HepG2 (cell line): Measurements from ENCODE around the gene CAMK2N2. TPM values are rescaled to one million over a fixed set of nuclear protein-coding genes. Genes with fewer than 3 reads are reported as not detected.

Experiments used
- CSRNP1 ChIP-seq: sonication (generic); formaldehyde crosslinking; IDR thresholded peaks from 2 replicates; pipeline ENCODE4 v1.8.1; 2023; ENCODE audit warnings: mild to moderate bottlenecking, missing genetic modification reagents
- HNF4A ChIP-seq: sonication (generic); formaldehyde crosslinking; IDR thresholded peaks from 2 replicates; pipeline ENCODE4 v1.4.0; 2020; ENCODE audit warnings: missing genetic modification reagents
- KLF15 ChIP-seq: sonication (generic); formaldehyde crosslinking; IDR thresholded peaks from 2 replicates; pipeline ENCODE4 v1.8.1; 2023; ENCODE audit warnings: borderline replicate concordance, mild to moderate bottlenecking, inconsistent platforms, missing genetic modification reagents, mixed read lengths
- KLF16 ChIP-seq, 2 experiments: sonication (generic) in 1 of 2; formaldehyde crosslinking in 1 of 2; IDR thresholded peaks; 2 replicates each; pipeline versions ENCODE4 v1.6.1 to v1.8.0; 2016 to 2023; ENCODE audit warnings: missing genetic modification reagents in 2 of 2, missing compliant biosample characterization in 1 of 2
- MEIS1 ChIP-seq: sonication (generic); formaldehyde crosslinking; IDR thresholded peaks from 2 replicates; pipeline ENCODE4 v1.9.0; 2021; ENCODE audit warnings: mild to moderate bottlenecking, missing genetic modification reagents, moderate library complexity, borderline replicate concordance
- NFIC ChIP-seq: IDR thresholded peaks from 2 replicates; pipeline ENCODE4 v1.6.1; 2012; ENCODE audit warnings: mild to moderate bottlenecking, low read length, inconsistent platforms
- POLR2AphosphoS2 ChIP-seq: IDR thresholded peaks from 2 replicates; pipeline ENCODE4 v1.6.1; 2011; ENCODE audit warnings: low read depth, low read length, improper control_type of control experiment
- SIX1 ChIP-seq: sonication (generic); formaldehyde crosslinking; IDR thresholded peaks from 2 replicates; pipeline ENCODE4 v1.4.0; 2020; ENCODE audit warnings: missing genetic modification reagents, borderline replicate concordance
- SMAD1 ChIP-seq: sonication (generic); formaldehyde crosslinking; IDR thresholded peaks from 2 replicates; pipeline ENCODE4 v1.4.0; 2020; ENCODE audit warnings: missing genetic modification reagents, low read depth, mild to moderate bottlenecking, borderline replicate concordance
- ZNF510 ChIP-seq: sonication (generic); formaldehyde crosslinking; IDR thresholded peaks from 2 replicates; pipeline ENCODE4 v1.4.0; 2020; ENCODE audit warnings: low read depth, mild to moderate bottlenecking, missing genetic modification reagents
- ZNF605 ChIP-seq: sonication (generic); formaldehyde crosslinking; IDR thresholded peaks from 2 replicates; pipeline ENCODE4 v1.8.0; 2022; ENCODE audit warnings: mild to moderate bottlenecking, missing genetic modification reagents
- polyA plus RNA-seq, 8 experiments: library from polyadenylated mRNA; depleted of rRNA in 3 of 8; stranded (reverse) in 7 of 8; unstranded in 1 of 8; fragments of >200 nt; fragmentation: Illumina TruSeq in 4 of 8; extraction: Trizol in 4 of 8; gene quantifications; 2 replicates each; pipeline versions ENCODE4 v1.2.1 to v1.2.3, GENCODE V29; 2011 to 2016; ENCODE audit warnings: low read depth in 4 of 8, missing spikeins in 1 of 8, mixed read lengths in 1 of 8; ENCODE audit not compliant: insufficient read depth in 1 of 8
- total RNA-seq, 5 experiments: library from RNA; depleted of rRNA; stranded (reverse); fragments of >200 nt; fragmentation: Illumina TruSeq; extraction: Trizol; gene quantifications; 2 replicates each; pipeline ENCODE4 v1.2.3, GENCODE V29; 2016; ENCODE audit warnings: low read depth in 1 of 5
- TF ChIP-seq, protein P1 (sequence below): IDR thresholded peaks from 2 replicates; pipeline ENCODE4 v1.6.1; 2016; ENCODE audit warnings: low read depth, missing genetic modification reagents, missing compliant biosample characterization
- TF ChIP-seq, protein P2 (sequence below): sonication (generic); formaldehyde crosslinking; IDR thresholded peaks from 2 replicates; pipeline ENCODE4 v1.4.0; 2020; ENCODE audit warnings: missing genetic modification reagents
- TF ChIP-seq, protein P3 (sequence below): sonication (generic); formaldehyde crosslinking; IDR thresholded peaks from 2 replicates; pipeline ENCODE4 v1.9.0; 2021; ENCODE audit warnings: missing genetic modification reagents, borderline replicate concordance
- TF ChIP-seq, protein P4 (sequence below): sonication (generic); formaldehyde crosslinking; IDR thresholded peaks from 2 replicates; pipeline ENCODE4 v1.9.0; 2022; ENCODE audit warnings: low read depth, missing genetic modification reagents

The CAMK2N2 gene
- total and polyA plus RNA-seq, 2 of the 13 experiments (the other 11 are each of a cell fraction or from before 2014, with no cell fraction given): 0.12 to 0.27 TPM

DNA sequence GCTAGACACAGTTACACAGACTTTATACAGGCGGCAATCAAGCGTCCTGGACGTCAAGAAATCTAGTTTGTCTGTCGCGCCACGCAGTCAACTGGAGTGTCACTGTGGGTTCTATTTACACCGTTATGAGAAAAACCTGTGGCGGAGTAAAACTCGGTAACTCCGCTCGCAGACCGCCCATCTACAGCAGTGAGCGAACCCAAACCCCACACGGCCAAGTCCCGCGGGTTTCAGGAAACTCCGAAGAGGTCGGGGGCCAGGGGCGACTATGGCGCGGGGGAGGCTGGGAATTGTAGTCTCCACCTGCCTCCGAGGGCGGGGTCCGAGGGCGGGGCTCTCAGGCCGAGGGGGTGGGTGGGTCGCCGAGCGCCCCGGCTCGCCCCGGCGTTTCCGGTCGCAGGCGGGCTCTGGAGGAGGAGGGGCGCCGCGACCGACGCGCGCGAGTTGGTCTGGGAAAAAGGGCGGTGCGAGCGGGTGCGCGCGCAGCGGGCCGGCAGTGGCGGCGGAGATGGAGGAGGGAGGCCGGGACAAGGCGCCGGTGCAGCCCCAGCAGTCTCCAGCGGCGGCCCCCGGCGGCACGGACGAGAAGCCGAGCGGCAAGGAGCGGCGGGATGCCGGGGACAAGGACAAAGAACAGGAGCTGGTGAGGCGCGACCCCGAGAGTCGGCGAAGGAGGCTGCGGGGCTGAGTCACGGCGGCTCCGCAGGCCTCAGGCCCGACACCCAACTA is 37.6 kb upstream of the CAMK2N2 start, which contains the start of gene PSMD2 (continued):
- TF ChIP-seq, protein P1, sequence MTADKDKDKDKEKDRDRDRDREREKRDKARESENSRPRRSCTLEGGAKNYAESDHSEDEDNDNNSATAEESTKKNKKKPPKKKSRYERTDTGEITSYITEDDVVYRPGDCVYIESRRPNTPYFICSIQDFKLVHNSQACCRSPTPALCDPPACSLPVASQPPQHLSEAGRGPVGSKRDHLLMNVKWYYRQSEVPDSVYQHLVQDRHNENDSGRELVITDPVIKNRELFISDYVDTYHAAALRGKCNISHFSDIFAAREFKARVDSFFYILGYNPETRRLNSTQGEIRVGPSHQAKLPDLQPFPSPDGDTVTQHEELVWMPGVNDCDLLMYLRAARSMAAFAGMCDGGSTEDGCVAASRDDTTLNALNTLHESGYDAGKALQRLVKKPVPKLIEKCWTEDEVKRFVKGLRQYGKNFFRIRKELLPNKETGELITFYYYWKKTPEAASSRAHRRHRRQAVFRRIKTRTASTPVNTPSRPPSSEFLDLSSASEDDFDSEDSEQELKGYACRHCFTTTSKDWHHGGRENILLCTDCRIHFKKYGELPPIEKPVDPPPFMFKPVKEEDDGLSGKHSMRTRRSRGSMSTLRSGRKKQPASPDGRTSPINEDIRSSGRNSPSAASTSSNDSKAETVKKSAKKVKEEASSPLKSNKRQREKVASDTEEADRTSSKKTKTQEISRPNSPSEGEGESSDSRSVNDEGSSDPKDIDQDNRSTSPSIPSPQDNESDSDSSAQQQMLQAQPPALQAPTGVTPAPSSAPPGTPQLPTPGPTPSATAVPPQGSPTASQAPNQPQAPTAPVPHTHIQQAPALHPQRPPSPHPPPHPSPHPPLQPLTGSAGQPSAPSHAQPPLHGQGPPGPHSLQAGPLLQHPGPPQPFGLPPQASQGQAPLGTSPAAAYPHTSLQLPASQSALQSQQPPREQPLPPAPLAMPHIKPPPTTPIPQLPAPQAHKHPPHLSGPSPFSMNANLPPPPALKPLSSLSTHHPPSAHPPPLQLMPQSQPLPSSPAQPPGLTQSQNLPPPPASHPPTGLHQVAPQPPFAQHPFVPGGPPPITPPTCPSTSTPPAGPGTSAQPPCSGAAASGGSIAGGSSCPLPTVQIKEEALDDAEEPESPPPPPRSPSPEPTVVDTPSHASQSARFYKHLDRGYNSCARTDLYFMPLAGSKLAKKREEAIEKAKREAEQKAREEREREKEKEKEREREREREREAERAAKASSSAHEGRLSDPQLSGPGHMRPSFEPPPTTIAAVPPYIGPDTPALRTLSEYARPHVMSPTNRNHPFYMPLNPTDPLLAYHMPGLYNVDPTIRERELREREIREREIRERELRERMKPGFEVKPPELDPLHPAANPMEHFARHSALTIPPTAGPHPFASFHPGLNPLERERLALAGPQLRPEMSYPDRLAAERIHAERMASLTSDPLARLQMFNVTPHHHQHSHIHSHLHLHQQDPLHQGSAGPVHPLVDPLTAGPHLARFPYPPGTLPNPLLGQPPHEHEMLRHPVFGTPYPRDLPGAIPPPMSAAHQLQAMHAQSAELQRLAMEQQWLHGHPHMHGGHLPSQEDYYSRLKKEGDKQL (CRISPR knock-in tag): no peak
- TF ChIP-seq, protein P2, sequence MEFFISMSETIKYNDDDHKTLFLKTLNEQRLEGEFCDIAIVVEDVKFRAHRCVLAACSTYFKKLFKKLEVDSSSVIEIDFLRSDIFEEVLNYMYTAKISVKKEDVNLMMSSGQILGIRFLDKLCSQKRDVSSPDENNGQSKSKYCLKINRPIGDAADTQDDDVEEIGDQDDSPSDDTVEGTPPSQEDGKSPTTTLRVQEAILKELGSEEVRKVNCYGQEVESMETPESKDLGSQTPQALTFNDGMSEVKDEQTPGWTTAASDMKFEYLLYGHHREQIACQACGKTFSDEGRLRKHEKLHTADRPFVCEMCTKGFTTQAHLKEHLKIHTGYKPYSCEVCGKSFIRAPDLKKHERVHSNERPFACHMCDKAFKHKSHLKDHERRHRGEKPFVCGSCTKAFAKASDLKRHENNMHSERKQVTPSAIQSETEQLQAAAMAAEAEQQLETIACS (CRISPR knock-in tag): peak; percentile 84
- no peak for TF ChIP-seq MEIS1 (CRISPR knock-in tag)
- no peak; a peak in 1 of 4 replicates for TF ChIP-seq KLF16 (CRISPR knock-in tag; IDR thresholded peaks at IDR 0.05)
- peak; percentile 45; the same call in 1 of the 2 replicates for TF ChIP-seq ZNF605 (CRISPR knock-in tag)
- TF ChIP-seq CSRNP1 (CRISPR knock-in tag): no peak
- TF ChIP-seq, protein P3, sequence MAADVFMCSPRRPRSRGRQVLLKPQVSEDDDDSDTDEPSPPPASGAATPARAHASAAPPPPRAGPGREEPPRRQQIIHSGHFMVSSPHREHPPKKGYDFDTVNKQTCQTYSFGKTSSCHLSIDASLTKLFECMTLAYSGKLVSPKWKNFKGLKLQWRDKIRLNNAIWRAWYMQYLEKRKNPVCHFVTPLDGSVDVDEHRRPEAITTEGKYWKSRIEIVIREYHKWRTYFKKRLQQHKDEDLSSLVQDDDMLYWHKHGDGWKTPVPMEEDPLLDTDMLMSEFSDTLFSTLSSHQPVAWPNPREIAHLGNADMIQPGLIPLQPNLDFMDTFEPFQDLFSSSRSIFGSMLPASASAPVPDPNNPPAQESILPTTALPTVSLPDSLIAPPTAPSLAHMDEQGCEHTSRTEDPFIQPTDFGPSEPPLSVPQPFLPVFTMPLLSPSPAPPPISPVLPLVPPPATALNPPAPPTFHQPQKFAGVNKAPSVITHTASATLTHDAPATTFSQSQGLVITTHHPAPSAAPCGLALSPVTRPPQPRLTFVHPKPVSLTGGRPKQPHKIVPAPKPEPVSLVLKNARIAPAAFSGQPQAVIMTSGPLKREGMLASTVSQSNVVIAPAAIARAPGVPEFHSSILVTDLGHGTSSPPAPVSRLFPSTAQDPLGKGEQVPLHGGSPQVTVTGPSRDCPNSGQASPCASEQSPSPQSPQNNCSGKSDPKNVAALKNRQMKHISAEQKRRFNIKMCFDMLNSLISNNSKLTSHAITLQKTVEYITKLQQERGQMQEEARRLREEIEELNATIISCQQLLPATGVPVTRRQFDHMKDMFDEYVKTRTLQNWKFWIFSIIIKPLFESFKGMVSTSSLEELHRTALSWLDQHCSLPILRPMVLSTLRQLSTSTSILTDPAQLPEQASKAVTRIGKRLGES (CRISPR knock-in tag): no peak
- TF ChIP-seq ZNF510 (CRISPR knock-in tag): no peak
- no peak for TF ChIP-seq SMAD1 (CRISPR knock-in tag)
- no peak for TF ChIP-seq SIX1 (CRISPR knock-in tag)
- no peak for TF ChIP-seq HNF4A (CRISPR knock-in tag)
- TF ChIP-seq, protein P4, sequence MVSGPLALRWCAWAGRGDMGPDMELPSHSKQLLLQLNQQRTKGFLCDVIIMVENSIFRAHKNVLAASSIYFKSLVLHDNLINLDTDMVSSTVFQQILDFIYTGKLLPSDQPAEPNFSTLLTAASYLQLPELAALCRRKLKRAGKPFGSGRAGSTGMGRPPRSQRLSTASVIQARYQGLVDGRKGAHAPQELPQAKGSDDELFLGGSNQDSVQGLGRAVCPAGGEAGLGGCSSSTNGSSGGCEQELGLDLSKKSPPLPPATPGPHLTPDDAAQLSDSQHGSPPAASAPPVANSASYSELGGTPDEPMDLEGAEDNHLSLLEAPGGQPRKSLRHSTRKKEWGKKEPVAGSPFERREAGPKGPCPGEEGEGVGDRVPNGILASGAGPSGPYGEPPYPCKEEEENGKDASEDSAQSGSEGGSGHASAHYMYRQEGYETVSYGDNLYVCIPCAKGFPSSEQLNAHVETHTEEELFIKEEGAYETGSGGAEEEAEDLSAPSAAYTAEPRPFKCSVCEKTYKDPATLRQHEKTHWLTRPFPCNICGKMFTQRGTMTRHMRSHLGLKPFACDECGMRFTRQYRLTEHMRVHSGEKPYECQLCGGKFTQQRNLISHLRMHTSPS (CRISPR knock-in tag): no peak
- no peak for TF ChIP-seq KLF15 (CRISPR knock-in tag)
- no peak for TF ChIP-seq NFIC
- TF ChIP-seq POLR2AphosphoS2: no peak
